Measurements from ENCODE around the gene OGFOD2. TPM values are rescaled to one million over a fixed set of nuclear protein-coding genes. Genes with fewer than 3 reads are reported as not detected.

The OGFOD2 gene
- total and polyA plus RNA-seq, 9 of the 15 experiments (the other 6 are each of a cell fraction or from before 2014, with no cell fraction given), result 1.4 to 111 (median 18.5) TPM

- H3K4me2 ChIP-seq (ENCODE audit: insufficient read depth, low read length), result no peak overlapping the region
- intact Hi-C loops (cut with micrococcal nuclease) (no loop called here), in situ Hi-C loops (cut with MboI) (no loop called here)
- no peaks in the 10 kb centered on the region for H4K20me1 ChIP-seq (replicated peaks; ENCODE audit: control insufficient read depth, insufficient read depth, low read length)
- FAIRE-seq (no peak), ATAC-seq (no peak), DNase-seq (ENCODE audit: extremely low read depth in 1 of 4, low spot score in 3 of 4) (no peak)
- ChIA-PET POLR2A (interaction anchor here (0.9 to 1.3 kb wide), 2 partner anchors 19 to 28 kb away, joined by 4 read pairs; partner anchors contain the start of genes ABCB9 and OGFOD2), CTCF (ENCODE audit: low intra/inter-chr PET ratio) (no interaction called here)
- WGBS (ENCODE audit: insufficient coverage, low coverage, missing lambda C conversion rate), result 75% methylated on average over 13 of the region's 13 CpGs
- H3K27me3 ChIP-seq (ENCODE audit: control insufficient read depth in 2 of 2, insufficient read depth in 2 of 2, low read length in 2 of 2), result no peaks in the 10 kb centered on the region
- BruUV-seq (replicated peaks), result no TSS peak
- H3K4me3 ChIP-seq, result no peak overlapping the region
- no peak overlapping the region for H2AFZ ChIP-seq (ENCODE audit: low read depth, low read length)
- no peak overlapping the region for H3K27ac ChIP-seq (ENCODE audit: extremely low read depth, low read depth, low read length)
- H3K9ac ChIP-seq (ENCODE audit: insufficient read depth in 1 of 2, low read depth in 2 of 2, low read length in 2 of 2), result peak overlapping the region in 1 of 2 experiments; percentile 33; a peak in 1 of 4 replicates
- H3K79me2 ChIP-seq (ENCODE audit: control insufficient read depth, insufficient read depth, low read length), result no peaks in the 10 kb centered on the region
- peaks cover 5 to 48% of the 10 kb centered on the region in 2 experiments for H3K4me1 ChIP-seq (replicated peaks in 1 of 2; ENCODE audit: control insufficient read depth in 2 of 2, insufficient read depth in 2 of 2, low read length in 2 of 2)
- H3K36me3 ChIP-seq (ENCODE audit: control insufficient read depth, insufficient read depth, low read length), result no peaks in the 10 kb centered on the region
- no peaks in the 10 kb centered on the region for H3K9me1 ChIP-seq (ENCODE audit: control insufficient read depth, insufficient read depth, low read length)
- no peaks in the 10 kb centered on the region for H3K9me3 ChIP-seq (replicated peaks; ENCODE audit: control insufficient read depth, insufficient read depth, low read depth, low read length)
- TF ChIP-seq ZBTB9 (CRISPR knock-in tag; IDR thresholded peaks at IDR 0.05), result no peak
- no peak for TF ChIP-seq BACH1 (tag; IDR thresholded peaks at IDR 0.05)
- TF ChIP-seq ZNF232 (CRISPR knock-in tag; IDR thresholded peaks at IDR 0.05), result no peak
- TF ChIP-seq ZC3H8 (IDR thresholded peaks at IDR 0.05), result no peak
- no peak for TF ChIP-seq CTCF (IDR thresholded peaks at IDR 0.05 in 2 of 3, conservative IDR thresholded peaks at IDR 0.05 in 1 of 3; ENCODE audit: insufficient read depth in 2 of 3, low read depth in 1 of 3, low read length in 3 of 3)
- no peak for TF ChIP-seq PTRF (tag; IDR thresholded peaks at IDR 0.05)
- no peak for TF ChIP-seq CSDE1 (IDR thresholded peaks at IDR 0.05)
- no peak for TF ChIP-seq CCNT2 (IDR thresholded peaks at IDR 0.05; ENCODE audit: borderline replicate concordance, extremely low read depth, insufficient read length, low read depth, low read length)
- TF ChIP-seq HDAC6 (IDR thresholded peaks at IDR 0.05; ENCODE audit: low read depth, low read length), result no peak
- TF ChIP-seq RBM25 (IDR thresholded peaks at IDR 0.05; ENCODE audit: low read depth, low read length, severe bottlenecking), result no peak
- no peak for TF ChIP-seq PRPF4 (IDR thresholded peaks at IDR 0.05; ENCODE audit: insufficient read depth, low read depth, low read length, poor library complexity, severe bottlenecking)
- TF ChIP-seq SOX6 (IDR thresholded peaks at IDR 0.05), result no peak
- no peak for TF ChIP-seq NFATC3 (IDR thresholded peaks at IDR 0.05)
Measured at GRCh38 chr12:122994781-122995502, 19.9 kb downstream of the OGFOD2 start.

Measured in K562 (cell line).